H9 (cell line): ENCODE data around the gene NLRX1. TPM values are rescaled to one million over a fixed set of nuclear protein-coding genes. Genes with fewer than 3 reads are reported as not detected.

Experiments used
- DNase-seq: peaks from one replicate; pipeline ENCODE4 v3.0.0-alpha.2; 2017
- H2AFZ ChIP-seq: one replicate; pipeline ENCODE4 v1.6.1; 2013; ENCODE audit warnings: mild to moderate bottlenecking, low read length, control low read depth, moderate library complexity
- H2AK5ac ChIP-seq: 2 replicates; pipeline ENCODE4 v1.6.1; 2013; ENCODE audit warnings: low read length, control low read depth, mixed read lengths; ENCODE audit not compliant: insufficient read length
- H2BK120ac ChIP-seq: one replicate; pipeline ENCODE4 v1.6.1; 2013; ENCODE audit warnings: low read depth, mild to moderate bottlenecking, low read length, control low read depth, inconsistent platforms; ENCODE audit not compliant: poor library complexity, severe bottlenecking
- H2BK12ac ChIP-seq: 2 replicates; pipeline ENCODE4 v1.6.1; 2013; ENCODE audit warnings: low read length, control low read depth, mixed read lengths, low read depth; ENCODE audit not compliant: insufficient read length
- H2BK15ac ChIP-seq: 2 replicates; pipeline ENCODE4 v1.6.1; 2013; ENCODE audit warnings: low read depth, low read length, control low read depth
- H2BK20ac ChIP-seq: one replicate; pipeline ENCODE4 v1.6.1; 2013; ENCODE audit warnings: low read depth, mild to moderate bottlenecking, low read length, control low read depth, inconsistent platforms; ENCODE audit not compliant: poor library complexity, severe bottlenecking
- H2BK5ac ChIP-seq: 2 replicates; pipeline ENCODE4 v1.6.1; 2013; ENCODE audit warnings: low read length, control low read depth, mixed read lengths; ENCODE audit not compliant: insufficient read length
- H3K14ac ChIP-seq: 2 replicates; pipeline ENCODE4 v1.6.1; 2013; ENCODE audit warnings: low read length, control low read depth; ENCODE audit not compliant: insufficient read depth
- H3K18ac ChIP-seq: 2 replicates; pipeline ENCODE4 v1.6.1; 2013; ENCODE audit warnings: low read depth, mild to moderate bottlenecking, mixed read lengths, low read length, control low read depth; ENCODE audit not compliant: insufficient read length
- H3K23ac ChIP-seq: 2 replicates; pipeline ENCODE4 v1.6.1; 2013; ENCODE audit warnings: low read length, control low read depth, mixed read lengths, low read depth; ENCODE audit not compliant: insufficient read length
- H3K23me2 ChIP-seq: 2 replicates; pipeline ENCODE4 v1.6.1; 2013; ENCODE audit warnings: low read depth, mild to moderate bottlenecking, mixed read lengths, low read length, control low read depth; ENCODE audit not compliant: insufficient read length, poor library complexity, severe bottlenecking
- H3K27ac ChIP-seq: 2 replicates; pipeline ENCODE4 v1.5.1; 2013; ENCODE audit warnings: low read length, control low read depth, mixed read lengths, low read depth; ENCODE audit not compliant: insufficient read length
- H3K27me3 ChIP-seq: 2 replicates; pipeline ENCODE4 v1.6.1; 2013; ENCODE audit warnings: low read length, control low read depth, inconsistent platforms; ENCODE audit not compliant: insufficient read depth
- H3K4ac ChIP-seq: 2 replicates; pipeline ENCODE4 v1.6.1; 2013; ENCODE audit warnings: low read depth, mild to moderate bottlenecking, control low read depth, inconsistent platforms, low read length, moderate library complexity
- H3K4me1 ChIP-seq: 2 replicates; pipeline ENCODE4 v1.6.1; 2013; ENCODE audit warnings: low read length, control low read depth, inconsistent platforms; ENCODE audit not compliant: insufficient read depth
- H3K4me2 ChIP-seq: 2 replicates; pipeline ENCODE4 v1.6.1; 2013; ENCODE audit warnings: low read length, control low read depth, mixed read lengths; ENCODE audit not compliant: insufficient read length, insufficient read depth
- H3K56ac ChIP-seq: 2 replicates; pipeline ENCODE4 v1.6.1; 2013; ENCODE audit warnings: low read depth, mild to moderate bottlenecking, mixed read lengths, low read length, control low read depth; ENCODE audit not compliant: insufficient read length
- H3K79me1 ChIP-seq: 2 replicates; pipeline ENCODE4 v1.6.1; 2013; ENCODE audit warnings: low read depth, mild to moderate bottlenecking, moderate library complexity, low read length, control low read depth, inconsistent platforms; ENCODE audit not compliant: insufficient read depth, poor library complexity, severe bottlenecking
- H3K79me2 ChIP-seq: 2 replicates; pipeline ENCODE4 v1.6.1; 2013; ENCODE audit warnings: low read length, control low read depth, inconsistent platforms; ENCODE audit not compliant: insufficient read depth
- H3K9ac ChIP-seq: 2 replicates; pipeline ENCODE4 v1.6.1; 2013; ENCODE audit warnings: low read length, control low read depth, mixed read lengths; ENCODE audit not compliant: insufficient read length; ENCODE audit errors: extremely low read depth
- H3K9me3 ChIP-seq: one replicate; pipeline ENCODE4 v1.6.1; 2013; ENCODE audit warnings: low read depth, low read length, inconsistent platforms; ENCODE audit not compliant: control insufficient read depth
- H3T11ph ChIP-seq: one replicate; pipeline ENCODE4 v1.6.1; 2013; ENCODE audit warnings: mild to moderate bottlenecking, low read length, control low read depth, inconsistent platforms
- H4K20me1 ChIP-seq: one replicate; pipeline ENCODE4 v1.6.1; 2013; ENCODE audit not compliant: control insufficient read depth, insufficient read length, insufficient read depth
- H4K5ac ChIP-seq: 2 replicates; pipeline ENCODE4 v1.6.1; 2013; ENCODE audit warnings: low read depth, mild to moderate bottlenecking, mixed read lengths, low read length, control low read depth; ENCODE audit not compliant: insufficient read length
- H4K8ac ChIP-seq: replicated peaks from 2 replicates; pipeline ENCODE4 v1.6.1; 2013; ENCODE audit warnings: low read length, control low read depth, mixed read lengths, low read depth; ENCODE audit not compliant: insufficient read length
- H4K91ac ChIP-seq: 2 replicates; pipeline ENCODE4 v1.6.1; 2013; ENCODE audit warnings: low read depth, mild to moderate bottlenecking, moderate library complexity, mixed read lengths, low read length, control low read depth; ENCODE audit not compliant: insufficient read length
- H3K27ac Mint-ChIP-seq, 3 experiments: 2 replicates in 2 of 3; 3 replicates in 1 of 3; pipeline ENCODE4 v1.8.0; 2020 to 2021; ENCODE audit warnings: mixed read lengths in 3 of 3, mild to moderate bottlenecking in 1 of 3, moderate library complexity in 1 of 3
- H3K27me3 Mint-ChIP-seq: 2 replicates; pipeline ENCODE4 v1.8.0; 2021; ENCODE audit warnings: low read depth, mild to moderate bottlenecking, moderate library complexity, mixed read lengths
- H3K36me3 Mint-ChIP-seq, 3 experiments: 2 replicates in 2 of 3; 3 replicates in 1 of 3; pipeline ENCODE4 v1.8.0; 2020 to 2021; ENCODE audit warnings: low read depth in 3 of 3, mixed read lengths in 3 of 3; ENCODE audit not compliant: insufficient read depth in 1 of 3
- H3K4me1 Mint-ChIP-seq, 2 experiments: 2 replicates each; pipeline ENCODE4 v1.8.0; 2020; ENCODE audit warnings: mixed read lengths in 2 of 2
- H3K4me3 Mint-ChIP-seq, 2 experiments: 2 replicates in 1 of 2; 3 replicates in 1 of 2; pipeline ENCODE4 v1.8.0; 2020 to 2021; ENCODE audit warnings: mild to moderate bottlenecking in 2 of 2, mixed read lengths in 2 of 2, moderate library complexity in 1 of 2
- H3K9me3 Mint-ChIP-seq, 2 experiments: 2 replicates in 1 of 2; 3 replicates in 1 of 2; pipeline ENCODE4 v1.8.0; 2020; ENCODE audit warnings: mild to moderate bottlenecking in 2 of 2, mixed read lengths in 2 of 2, moderate library complexity in 1 of 2
- WGBS: extraction: QIAGEN DNeasy Blood & Tissue Kit; methylation state at CpG from one replicate; pipeline ENCODE4 v1.1.7; 2013; ENCODE audit warnings: missing lambda C conversion rate, low lambda C conversion rate, mixed read lengths; ENCODE audit not compliant: insufficient read length; ENCODE audit errors: extremely low coverage; 5-methylcytosine and 5-hydroxymethylcytosine counted together
- total RNA-seq: library from RNA; stranded (reverse); gene quantifications from 2 replicates; pipeline ENCODE4 v1.2.1, GENCODE V29; 2021
- TF ChIP-seq, protein P1 (sequence below): fragments of 200-600 bp; sonication (generic); conservative IDR thresholded peaks from 3 replicates; pipeline ENCODE4 v1.8.0; 2021; ENCODE audit warnings: antibody characterized with exemption, mild to moderate bottlenecking

NLRX1 gene
- total RNA-seq, 1 experiment from 2014 or later = 18.2 TPM

DNA sequence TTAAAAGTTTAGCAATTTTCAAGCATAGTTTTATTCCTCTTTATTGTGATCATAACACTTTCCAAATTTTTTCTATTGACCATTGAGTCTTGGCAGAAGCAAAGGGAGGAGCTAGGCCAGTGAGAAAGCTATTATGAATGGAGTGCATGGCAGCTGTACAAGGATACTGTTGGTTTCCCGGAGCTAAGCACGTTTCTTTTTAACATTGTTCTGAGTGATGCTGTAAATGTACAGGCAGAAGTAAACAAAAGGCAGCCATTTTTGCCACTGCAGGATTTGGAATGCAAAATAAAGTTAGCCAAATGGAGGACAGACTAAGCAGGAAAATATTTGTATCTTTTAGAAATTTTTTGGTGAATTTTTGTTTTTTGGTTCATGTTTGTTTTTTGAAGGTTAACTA, 53.8 kb downstream of the NLRX1 start:
- Histone ChIP-seq H2BK5ac (no peak overlapping the region), H3K4me2 (no peak overlapping the region), H4K91ac (no peak overlapping the region), H3K9me3 (no peaks in the 10 kb centered on the region), H3K79me2 (peaks cover 18% of the 10 kb centered on the region; the same call in 1 of the 2 replicates), H2BK15ac (no peak overlapping the region), H2BK12ac (no peak overlapping the region), H4K5ac (no peak overlapping the region), H3T11ph (no peak overlapping the region), H3K23ac (no peak overlapping the region), H4K20me1 (no peaks in the 10 kb centered on the region), H3K18ac (no peak overlapping the region), H3K56ac (no peak overlapping the region), H3K14ac (no peak overlapping the region), H2AFZ (no peak overlapping the region), H3K9ac (no peak overlapping the region), H4K8ac (no peak overlapping the region), H3K27ac (no peak overlapping the region), H2BK20ac (no peak overlapping the region), H3K27me3 (no peaks in the 10 kb centered on the region), H3K4me1 (no peaks in the 10 kb centered on the region; the same call in 1 of the 2 replicates), H3K4ac (no peak overlapping the region), H3K23me2 (no peaks in the 10 kb centered on the region), H3K79me1 (peaks cover 7% of the 10 kb centered on the region), H2AK5ac (no peak overlapping the region), H2BK120ac (no peak overlapping the region)
- DNase-seq = no peak
- WGBS = no CpG with 5 or more reads among the region's 2 CpGs
- H3K9me3 Mint-ChIP-seq = no peaks in the 10 kb centered on the region
- no peak overlapping the region for H3K4me3 Mint-ChIP-seq
- peak overlapping the region in 1 of 3 experiments; percentile 24; a peak in 1 of 7 replicates for H3K27ac Mint-ChIP-seq
- no peaks in the 10 kb centered on the region for H3K36me3 Mint-ChIP-seq
- no peaks in the 10 kb centered on the region for H3K27me3 Mint-ChIP-seq
- H3K4me1 Mint-ChIP-seq = peaks cover 3 to 11% of the 10 kb centered on the region in 2 experiments
- TF ChIP-seq, protein P1, sequence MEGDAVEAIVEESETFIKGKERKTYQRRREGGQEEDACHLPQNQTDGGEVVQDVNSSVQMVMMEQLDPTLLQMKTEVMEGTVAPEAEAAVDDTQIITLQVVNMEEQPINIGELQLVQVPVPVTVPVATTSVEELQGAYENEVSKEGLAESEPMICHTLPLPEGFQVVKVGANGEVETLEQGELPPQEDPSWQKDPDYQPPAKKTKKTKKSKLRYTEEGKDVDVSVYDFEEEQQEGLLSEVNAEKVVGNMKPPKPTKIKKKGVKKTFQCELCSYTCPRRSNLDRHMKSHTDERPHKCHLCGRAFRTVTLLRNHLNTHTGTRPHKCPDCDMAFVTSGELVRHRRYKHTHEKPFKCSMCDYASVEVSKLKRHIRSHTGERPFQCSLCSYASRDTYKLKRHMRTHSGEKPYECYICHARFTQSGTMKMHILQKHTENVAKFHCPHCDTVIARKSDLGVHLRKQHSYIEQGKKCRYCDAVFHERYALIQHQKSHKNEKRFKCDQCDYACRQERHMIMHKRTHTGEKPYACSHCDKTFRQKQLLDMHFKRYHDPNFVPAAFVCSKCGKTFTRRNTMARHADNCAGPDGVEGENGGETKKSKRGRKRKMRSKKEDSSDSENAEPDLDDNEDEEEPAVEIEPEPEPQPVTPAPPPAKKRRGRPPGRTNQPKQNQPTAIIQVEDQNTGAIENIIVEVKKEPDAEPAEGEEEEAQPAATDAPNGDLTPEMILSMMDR = no peak
